Spleen (tissue), 7 donors: ENCODE measurements around the gene DPM3.

Experiments used
- POLR2A ChIP-seq, 3 donors: fragments of 450-650 bp; IDR thresholded peaks; one replicate each; pipeline ENCODE4 v1.5.1; 2017; ENCODE audit warnings: antibody characterized with exemption in 3 of 3, mild to moderate bottlenecking in 1 of 3
- POLR2AphosphoS5 ChIP-seq, 3 donors: sonication (generic); formaldehyde crosslinking; IDR thresholded peaks; one replicate each; pipeline ENCODE4 v1.5.1; 2017; ENCODE audit warnings: antibody characterized with exemption in 3 of 3
- TF ChIP-seq, protein P1 (sequence below), 11 experiments: fragments of 200-600 bp in 7 of 11; fragments of 450-650 bp in 4 of 11; sonication (generic) in 4 of 11; IDR thresholded peaks in 8 of 11; conservative IDR thresholded peaks in 3 of 11; 1 replicate in 7 of 11; 2 replicates in 4 of 11; pipeline versions ENCODE4 v1.4.0 to v1.8.0; 2016 to 2021; ENCODE audit warnings: antibody characterized with exemption in 11 of 11, inconsistent platforms in 4 of 11, mild to moderate bottlenecking in 1 of 11
- donor health status: DM: no; HTN: no; CAD: no; lungs with moderate emphysema.
- donor health status: DM: no; HTN: no; CAD: no.
- donor health status: DM: no; HTN: no; CAD: no.

GRCh38 chr1:155177192-155177917, 37.0 kb upstream of the DPM3 start:
- no peak for TF ChIP-seq POLR2A (IDR thresholded peaks at IDR 0.05)
- TF ChIP-seq, protein P1, sequence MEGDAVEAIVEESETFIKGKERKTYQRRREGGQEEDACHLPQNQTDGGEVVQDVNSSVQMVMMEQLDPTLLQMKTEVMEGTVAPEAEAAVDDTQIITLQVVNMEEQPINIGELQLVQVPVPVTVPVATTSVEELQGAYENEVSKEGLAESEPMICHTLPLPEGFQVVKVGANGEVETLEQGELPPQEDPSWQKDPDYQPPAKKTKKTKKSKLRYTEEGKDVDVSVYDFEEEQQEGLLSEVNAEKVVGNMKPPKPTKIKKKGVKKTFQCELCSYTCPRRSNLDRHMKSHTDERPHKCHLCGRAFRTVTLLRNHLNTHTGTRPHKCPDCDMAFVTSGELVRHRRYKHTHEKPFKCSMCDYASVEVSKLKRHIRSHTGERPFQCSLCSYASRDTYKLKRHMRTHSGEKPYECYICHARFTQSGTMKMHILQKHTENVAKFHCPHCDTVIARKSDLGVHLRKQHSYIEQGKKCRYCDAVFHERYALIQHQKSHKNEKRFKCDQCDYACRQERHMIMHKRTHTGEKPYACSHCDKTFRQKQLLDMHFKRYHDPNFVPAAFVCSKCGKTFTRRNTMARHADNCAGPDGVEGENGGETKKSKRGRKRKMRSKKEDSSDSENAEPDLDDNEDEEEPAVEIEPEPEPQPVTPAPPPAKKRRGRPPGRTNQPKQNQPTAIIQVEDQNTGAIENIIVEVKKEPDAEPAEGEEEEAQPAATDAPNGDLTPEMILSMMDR (IDR thresholded peaks at IDR 0.05 in 8 of 11, conservative IDR thresholded peaks at IDR 0.05 in 3 of 11): no peak
- no peak for TF ChIP-seq POLR2AphosphoS5 (IDR thresholded peaks at IDR 0.05)
